ENCODE data around the gene MAPKBP1. TPM values are rescaled to one million over a fixed set of nuclear protein-coding genes. Genes with fewer than 3 reads are reported as not detected.
"Not testable (repeated sequence)": the region's sequence is repeated elsewhere in the genome, so short reads cannot be mapped to it uniquely, and the experiment has no call there.

MAPKBP1 gene, protein sequence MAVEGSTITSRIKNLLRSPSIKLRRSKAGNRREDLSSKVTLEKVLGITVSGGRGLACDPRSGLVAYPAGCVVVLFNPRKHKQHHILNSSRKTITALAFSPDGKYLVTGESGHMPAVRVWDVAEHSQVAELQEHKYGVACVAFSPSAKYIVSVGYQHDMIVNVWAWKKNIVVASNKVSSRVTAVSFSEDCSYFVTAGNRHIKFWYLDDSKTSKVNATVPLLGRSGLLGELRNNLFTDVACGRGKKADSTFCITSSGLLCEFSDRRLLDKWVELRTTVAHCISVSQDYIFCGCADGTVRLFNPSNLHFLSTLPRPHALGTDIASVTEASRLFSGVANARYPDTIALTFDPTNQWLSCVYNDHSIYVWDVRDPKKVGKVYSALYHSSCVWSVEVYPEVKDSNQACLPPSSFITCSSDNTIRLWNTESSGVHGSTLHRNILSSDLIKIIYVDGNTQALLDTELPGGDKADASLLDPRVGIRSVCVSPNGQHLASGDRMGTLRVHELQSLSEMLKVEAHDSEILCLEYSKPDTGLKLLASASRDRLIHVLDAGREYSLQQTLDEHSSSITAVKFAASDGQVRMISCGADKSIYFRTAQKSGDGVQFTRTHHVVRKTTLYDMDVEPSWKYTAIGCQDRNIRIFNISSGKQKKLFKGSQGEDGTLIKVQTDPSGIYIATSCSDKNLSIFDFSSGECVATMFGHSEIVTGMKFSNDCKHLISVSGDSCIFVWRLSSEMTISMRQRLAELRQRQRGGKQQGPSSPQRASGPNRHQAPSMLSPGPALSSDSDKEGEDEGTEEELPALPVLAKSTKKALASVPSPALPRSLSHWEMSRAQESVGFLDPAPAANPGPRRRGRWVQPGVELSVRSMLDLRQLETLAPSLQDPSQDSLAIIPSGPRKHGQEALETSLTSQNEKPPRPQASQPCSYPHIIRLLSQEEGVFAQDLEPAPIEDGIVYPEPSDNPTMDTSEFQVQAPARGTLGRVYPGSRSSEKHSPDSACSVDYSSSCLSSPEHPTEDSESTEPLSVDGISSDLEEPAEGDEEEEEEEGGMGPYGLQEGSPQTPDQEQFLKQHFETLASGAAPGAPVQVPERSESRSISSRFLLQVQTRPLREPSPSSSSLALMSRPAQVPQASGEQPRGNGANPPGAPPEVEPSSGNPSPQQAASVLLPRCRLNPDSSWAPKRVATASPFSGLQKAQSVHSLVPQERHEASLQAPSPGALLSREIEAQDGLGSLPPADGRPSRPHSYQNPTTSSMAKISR (N-terminal part only)
- total RNA-seq: 28.9 TPM in 2 replicates
- long read RNA-seq, partial matches to known transcripts: 1 of 6 reads
- long read RNA-seq, other reads (novel, unspliced or antisense): 5 of 6 reads

GRCh38 chr15:41774062-41774881 is at the start of gene MAPKBP1:
MAPKBP1 (plus strand) TSS chr15:41774484; CDS start chr15:41775276, 792 bp downstream.
- H3K27ac Mint-ChIP-seq: peak within 1 kb of the TSS; percentile 92
- peaks cover 4% of the 10 kb centered on the region for H3K36me3 Mint-ChIP-seq (ENCODE audit: insufficient read depth)
- peaks cover 22% of the 10 kb centered on the region for H3K4me1 Mint-ChIP-seq (ENCODE audit: low read depth)
- peak within 1 kb of the TSS; percentile 84 for H3K4me3 Mint-ChIP-seq (ENCODE audit: low read depth)
- H3K9me3 Mint-ChIP-seq (ENCODE audit: low read depth): no peaks in the 10 kb centered on the region
- peak; percentile 76 for TF ChIP-seq CTCF (IDR thresholded peaks at IDR 0.05; ENCODE audit: unreplicated experiment)
- no peaks in the 10 kb centered on the region for H3K27me3 Mint-ChIP-seq
- peak; percentile 93 for DNase-seq (ENCODE audit: low spot score, unreplicated experiment)

GRCh38 chr15:41727143-41727542 is 47.1 kb upstream of the MAPKBP1 start:
- Mint-ChIP-seq H3K4me1 (ENCODE audit: low read depth) (no peaks in the 10 kb centered on the region), H3K27ac (no peak overlapping the region)

DNA sequence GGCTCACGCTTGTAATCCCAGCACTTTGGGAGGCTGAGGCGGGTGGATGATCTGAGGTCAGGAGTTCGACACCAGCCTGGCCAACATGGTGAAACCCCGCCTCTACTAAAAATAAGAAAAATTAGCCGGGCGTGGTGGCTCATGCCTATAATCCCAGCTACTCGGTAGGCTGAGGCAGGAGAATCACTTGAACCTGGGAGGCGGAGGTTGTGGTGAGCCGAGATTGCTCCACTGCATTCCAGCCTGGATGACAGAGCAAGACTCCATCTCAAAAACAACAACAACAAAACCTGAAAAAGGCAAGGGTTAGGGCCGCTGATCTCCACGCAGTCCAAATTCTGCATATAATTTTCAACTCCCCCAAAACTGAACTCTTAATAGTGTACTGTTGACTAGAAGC is 46.2 kb upstream of the MAPKBP1 start:
- not testable (repeated sequence) for H3K4me1 Mint-ChIP-seq (ENCODE audit: low read depth); H3K9me3 Mint-ChIP-seq (ENCODE audit: low read depth); DNase-seq (ENCODE audit: low spot score, unreplicated experiment); H3K27me3 Mint-ChIP-seq; H3K4me3 Mint-ChIP-seq (ENCODE audit: low read depth); H3K27ac Mint-ChIP-seq; H3K36me3 Mint-ChIP-seq (ENCODE audit: insufficient read depth)

More at GRCh38 chr15:41727143-41727542, 47.1 kb upstream of the MAPKBP1 start:
- Mint-ChIP-seq H3K4me3 (ENCODE audit: low read depth) (no peak overlapping the region), H3K27me3 (no peaks in the 10 kb centered on the region), H3K9me3 (ENCODE audit: low read depth) (no peaks in the 10 kb centered on the region), H3K36me3 (ENCODE audit: insufficient read depth) (peaks cover 6% of the 10 kb centered on the region)
- no peak for DNase-seq (ENCODE audit: low spot score, unreplicated experiment)
- TF ChIP-seq CTCF (IDR thresholded peaks at IDR 0.05; ENCODE audit: unreplicated experiment): no peak

GRCh38 chr15:41730543-41730942 is 43.7 kb upstream of the MAPKBP1 start:
- Mint-ChIP-seq H3K4me3 (ENCODE audit: low read depth) (no peak overlapping the region), H3K27me3 (no peaks in the 10 kb centered on the region), H3K4me1 (ENCODE audit: low read depth) (no peaks in the 10 kb centered on the region), H3K36me3 (ENCODE audit: insufficient read depth) (peaks cover 13% of the 10 kb centered on the region), H3K27ac (no peak overlapping the region), H3K9me3 (ENCODE audit: low read depth) (no peaks in the 10 kb centered on the region)
- DNase-seq (ENCODE audit: low spot score, unreplicated experiment): no peak
- TF ChIP-seq CTCF (IDR thresholded peaks at IDR 0.05; ENCODE audit: unreplicated experiment): no peak

DNA sequence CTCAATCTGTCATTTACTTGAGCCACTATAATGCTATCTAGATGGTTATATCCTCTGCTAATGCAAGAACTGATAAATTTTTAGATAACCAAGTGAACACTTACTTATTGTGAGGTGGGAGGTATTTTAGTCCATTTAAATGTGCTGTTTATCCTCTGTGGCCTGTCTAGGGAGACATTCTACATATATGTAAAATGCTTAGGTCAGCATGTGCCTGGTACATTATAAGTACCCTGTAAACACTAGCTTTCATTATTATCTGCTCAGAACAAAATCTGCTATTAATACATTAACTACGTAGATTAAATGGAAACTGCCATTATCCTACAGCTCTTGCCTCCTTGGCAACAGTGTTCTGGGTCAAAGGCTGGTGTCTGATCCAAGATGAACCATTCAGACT is 41.8 kb upstream of the MAPKBP1 start:
- TF ChIP-seq CTCF (IDR thresholded peaks at IDR 0.05; ENCODE audit: unreplicated experiment): no peak
- Mint-ChIP-seq H3K36me3 (ENCODE audit: insufficient read depth) (peaks cover 15% of the 10 kb centered on the region), H3K9me3 (ENCODE audit: low read depth) (no peaks in the 10 kb centered on the region), H3K4me3 (ENCODE audit: low read depth) (no peak overlapping the region), H3K27me3 (no peaks in the 10 kb centered on the region), H3K27ac (no peak overlapping the region), H3K4me1 (ENCODE audit: low read depth) (no peaks in the 10 kb centered on the region)
- DNase-seq (ENCODE audit: low spot score, unreplicated experiment): no peak

Measured in progenitor cell of endocrine pancreas (in vitro differentiated cells).